A673 (cell line): ENCODE data around the gene CDHR4.

Experiments used
- CTCF ChIP-seq: fragments of 300-800, 200-600 bp; sonication (generic); conservative IDR thresholded peaks from 2 replicates; pipeline ENCODE4 v1.5.1; 2017; ENCODE audit warnings: low read depth, mild to moderate bottlenecking, antibody characterized with exemption, low read length, moderate library complexity, mixed read lengths
- EZH2 ChIP-seq: fragments of 200-600 bp; sonication (generic); IDR thresholded peaks from 2 replicates; pipeline ENCODE4 v1.6.1; 2017; ENCODE audit warnings: borderline replicate concordance, low read depth, mild to moderate bottlenecking, mixed read lengths, antibody characterized with exemption, low read length; ENCODE audit not compliant: poor library complexity, severe bottlenecking

GRCh38 chr3:49813497-49814174, 14.0 kb upstream of the CDHR4 start, which contains the start of gene UBA7:
- TF ChIP-seq EZH2 (no peak), CTCF (no peak)
